Lung microvascular endothelial cell (primary cell): ENCODE results near the gene OR52N2. TPM values are rescaled to one million over a fixed set of nuclear protein-coding genes. Genes with fewer than 3 reads are reported as not detected.

ENCODE experiments used
- DNase-seq, 2 donors: peaks; one replicate each; pipeline versions ENCODE4 v3.0.0 to v3.0.0-alpha.2; 2010; ENCODE audit warnings: low read depth in 2 of 2
- total RNA-seq: library from RNA; depleted of rRNA; stranded (reverse); fragments of >200 nt; gene quantifications from 2 replicates; pipeline ENCODE4 v1.2.1, GENCODE V29; 2014

OR52N2 gene
- total RNA-seq: not detected in 2 replicates

- DNase-seq: peak; percentile 69 to 79
Observed at GRCh38 chr11:5808500-5809121, at the start of gene OR52N2. OR52N2 (plus strand) TSS chr11:5808924; CDS start chr11:5820336, 11,412 bp downstream.

GRCh38 chr11:5767056-5767455 is 41.7 kb upstream of the OR52N2 start:
- no peak for DNase-seq

GRCh38 chr11:5783255-5783654 is 25.5 kb upstream of the OR52N2 start, which contains the start of gene OR52N5:
OR52N5 (minus strand) TSS chr11:5783355; CDS start chr11:5778634, 4,721 bp downstream.
- no peak for DNase-seq

- no peak for DNase-seq
Observed at GRCh38 chr11:5791165-5791564, 17.6 kb upstream of the OR52N2 start, which contains the start of gene OR52N1. OR52N1 (minus strand) TSS chr11:5791265; CDS start chr11:5788816, 2,449 bp downstream.

GRCh38 chr11:5796541-5796940 is 12.2 kb upstream of the OR52N2 start:
- DNase-seq: no peak

- no peak for DNase-seq
Observed at GRCh38 chr11:5803982-5804381, 4.7 kb upstream of the OR52N2 start.

GRCh38 chr11:5807580-5807979 is 1.1 kb upstream of the OR52N2 start:
- no peak for DNase-seq

- DNase-seq: peak in 1 of 2 donors; percentile 7
Observed at GRCh38 chr11:5809122-5809519, 397 bp downstream of the OR52N2 start.

- no peak for DNase-seq
Observed at GRCh38 chr11:5809905-5810795, 1.4 kb downstream of the OR52N2 start.

- no peak for DNase-seq
Observed at GRCh38 chr11:5815534-5815933, 6.8 kb downstream of the OR52N2 start.

GRCh38 chr11:5818245-5818886 is 9.6 kb downstream of the OR52N2 start:
- DNase-seq: no peak

- DNase-seq: no peak
Observed at GRCh38 chr11:5831196-5831829, 22.6 kb downstream of the OR52N2 start.

- no peak for DNase-seq
Observed at GRCh38 chr11:5833446-5833845, 24.7 kb downstream of the OR52N2 start.

GRCh38 chr11:5837695-5838094 is 29.0 kb downstream of the OR52N2 start:
- no peak for DNase-seq

- no peak for DNase-seq
Observed at GRCh38 chr11:5841797-5842196, 33.1 kb downstream of the OR52N2 start, which contains the start of gene OR52E6. OR52E6 (minus strand) TSS chr11:5841897; CDS start chr11:5841897, 0 bp downstream.

GRCh38 chr11:5846701-5847100 is 38.0 kb downstream of the OR52N2 start:
- no peak for DNase-seq

GRCh38 chr11:5847711-5848110 is 39.0 kb downstream of the OR52N2 start:
- DNase-seq: no peak

- no peak for DNase-seq
Observed at GRCh38 chr11:5851002-5851401, 42.3 kb downstream of the OR52N2 start.

- DNase-seq: no peak
Observed at GRCh38 chr11:5857590-5857989, 48.9 kb downstream of the OR52N2 start, which contains the start of gene OR52E8. OR52E8 (minus strand) TSS chr11:5857690; CDS start chr11:5857690, 0 bp downstream.

- DNase-seq: no peak
Observed at GRCh38 chr11:5865826-5866225, 57.1 kb downstream of the OR52N2 start.
